AG10803 (cell line): ENCODE measurements around the gene MYO10.

Source experiments
- DNase-seq: peaks from one replicate; pipeline ENCODE4 v3.0.0; 2010; ENCODE audit warnings: low read depth
- H3K4me3 ChIP-seq: 2 replicates; pipeline ENCODE4 v1.5.1; 2011; ENCODE audit warnings: mild to moderate bottlenecking, low read length, control low read depth
- TF ChIP-seq, protein P1 (sequence below): conservative IDR thresholded peaks from 2 replicates; pipeline ENCODE4 v1.5.1; 2011; ENCODE audit warnings: mild to moderate bottlenecking, low read length, control low read depth, inconsistent platforms

Gene MYO10

DNA sequence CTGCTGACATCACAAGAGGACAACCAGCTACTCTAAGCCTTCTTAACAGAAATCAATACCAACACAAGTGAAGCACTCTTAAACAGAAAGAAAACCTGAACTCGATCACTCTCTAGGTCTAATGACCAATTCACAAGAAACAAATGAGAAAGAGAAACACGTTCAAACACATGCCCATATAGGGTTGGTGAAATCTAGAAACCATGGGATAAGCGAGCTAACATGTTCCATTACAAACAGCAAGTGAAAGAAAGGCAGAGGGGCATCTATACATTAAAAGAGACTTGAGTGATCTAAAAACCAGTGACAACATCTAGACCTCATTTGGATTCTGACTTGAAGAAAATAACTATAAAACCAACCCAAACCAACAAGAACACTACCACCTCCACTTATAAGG lies 244.4 kb downstream of the MYO10 start:
- TF ChIP-seq, protein P1, sequence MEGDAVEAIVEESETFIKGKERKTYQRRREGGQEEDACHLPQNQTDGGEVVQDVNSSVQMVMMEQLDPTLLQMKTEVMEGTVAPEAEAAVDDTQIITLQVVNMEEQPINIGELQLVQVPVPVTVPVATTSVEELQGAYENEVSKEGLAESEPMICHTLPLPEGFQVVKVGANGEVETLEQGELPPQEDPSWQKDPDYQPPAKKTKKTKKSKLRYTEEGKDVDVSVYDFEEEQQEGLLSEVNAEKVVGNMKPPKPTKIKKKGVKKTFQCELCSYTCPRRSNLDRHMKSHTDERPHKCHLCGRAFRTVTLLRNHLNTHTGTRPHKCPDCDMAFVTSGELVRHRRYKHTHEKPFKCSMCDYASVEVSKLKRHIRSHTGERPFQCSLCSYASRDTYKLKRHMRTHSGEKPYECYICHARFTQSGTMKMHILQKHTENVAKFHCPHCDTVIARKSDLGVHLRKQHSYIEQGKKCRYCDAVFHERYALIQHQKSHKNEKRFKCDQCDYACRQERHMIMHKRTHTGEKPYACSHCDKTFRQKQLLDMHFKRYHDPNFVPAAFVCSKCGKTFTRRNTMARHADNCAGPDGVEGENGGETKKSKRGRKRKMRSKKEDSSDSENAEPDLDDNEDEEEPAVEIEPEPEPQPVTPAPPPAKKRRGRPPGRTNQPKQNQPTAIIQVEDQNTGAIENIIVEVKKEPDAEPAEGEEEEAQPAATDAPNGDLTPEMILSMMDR = no peak
- no peak for DNase-seq
- no peak overlapping the region for H3K4me3 ChIP-seq

DNA sequence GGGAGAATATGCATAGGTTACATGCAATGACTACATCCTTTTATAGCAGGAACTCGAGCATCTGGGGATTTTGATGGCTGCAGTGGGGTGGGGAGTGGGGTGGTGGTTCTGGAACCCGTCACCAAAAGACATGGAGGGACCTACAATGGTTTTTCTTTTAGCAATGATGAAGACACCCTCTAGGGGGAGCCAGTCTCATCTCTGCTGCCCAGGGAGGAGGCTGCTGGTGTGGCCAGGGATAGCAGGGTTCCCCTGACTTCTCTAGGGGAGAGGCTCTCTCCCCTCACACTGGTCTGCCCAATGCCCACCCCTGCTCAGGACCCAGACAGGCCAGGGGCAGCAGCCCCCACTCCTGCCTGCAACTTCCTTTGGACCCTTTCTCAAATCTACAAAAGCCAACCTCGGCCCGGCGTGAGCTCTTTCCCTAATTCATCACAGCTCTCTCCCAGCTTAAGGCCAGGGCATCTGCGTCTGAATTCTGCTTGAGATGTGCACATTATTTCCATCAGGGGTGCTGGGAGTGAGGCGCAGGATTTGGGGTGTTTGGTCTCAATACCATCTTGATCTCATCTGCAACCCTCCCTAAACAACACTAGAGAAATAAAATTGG lies 245.7 kb downstream of the MYO10 start:
- H3K4me3 ChIP-seq = no peak overlapping the region

DNA sequence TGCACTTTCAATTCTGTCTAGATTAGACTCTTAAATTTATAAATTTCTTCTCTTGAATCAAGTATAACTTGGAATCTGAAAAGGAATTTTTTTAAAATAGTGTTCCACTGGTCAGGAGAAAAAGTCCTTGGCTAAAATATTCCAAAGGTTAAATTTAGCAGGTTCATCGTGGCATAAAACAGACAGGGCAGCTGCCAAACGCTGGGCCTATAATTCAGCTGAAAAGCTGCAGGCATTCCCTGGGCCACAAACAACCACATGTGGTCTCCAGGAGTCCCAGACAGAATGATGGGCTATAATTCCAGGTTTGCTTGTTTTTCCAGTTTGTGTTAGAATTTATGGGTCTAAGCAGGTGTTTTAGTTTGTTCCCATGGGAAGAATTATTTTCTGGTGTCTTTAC lies 248.2 kb downstream of the MYO10 start:
- TF ChIP-seq, protein P1 = no peak
- no peak for DNase-seq
- no peak overlapping the region for H3K4me3 ChIP-seq

More for the DNA sequence above, 245.7 kb downstream of the MYO10 start:
- peak; percentile 40 for DNase-seq
- TF ChIP-seq, protein P1 = peak; percentile 84

DNA sequence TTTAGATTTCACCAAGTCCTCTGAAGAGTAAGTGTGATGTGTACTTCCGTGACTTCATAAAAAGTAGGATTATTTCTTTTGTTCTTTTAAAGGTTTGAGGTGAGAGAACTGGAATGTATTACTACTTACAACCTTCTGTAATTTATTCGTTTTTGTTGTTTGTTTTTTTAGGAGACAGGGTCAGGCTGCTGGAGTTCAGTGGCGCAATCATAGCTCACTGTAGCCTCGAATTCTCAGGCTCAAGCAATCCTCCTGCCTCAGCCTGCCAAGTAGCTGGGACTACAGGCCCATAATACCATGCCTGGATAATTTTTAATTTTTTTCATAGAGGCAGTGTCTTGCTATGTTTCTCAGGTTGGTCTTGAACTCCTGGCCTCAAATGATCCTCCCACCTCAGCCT lies 251.0 kb downstream of the MYO10 start:
- DNase-seq = no peak
- TF ChIP-seq, protein P1 = no peak

GRCh38 chr5:16681876-16682275 lies 254.2 kb downstream of the MYO10 start:
- no peak for DNase-seq
- no peak overlapping the region for H3K4me3 ChIP-seq

More for the DNA sequence above, 251.0 kb downstream of the MYO10 start:
- H3K4me3 ChIP-seq = no peak overlapping the region

DNA sequence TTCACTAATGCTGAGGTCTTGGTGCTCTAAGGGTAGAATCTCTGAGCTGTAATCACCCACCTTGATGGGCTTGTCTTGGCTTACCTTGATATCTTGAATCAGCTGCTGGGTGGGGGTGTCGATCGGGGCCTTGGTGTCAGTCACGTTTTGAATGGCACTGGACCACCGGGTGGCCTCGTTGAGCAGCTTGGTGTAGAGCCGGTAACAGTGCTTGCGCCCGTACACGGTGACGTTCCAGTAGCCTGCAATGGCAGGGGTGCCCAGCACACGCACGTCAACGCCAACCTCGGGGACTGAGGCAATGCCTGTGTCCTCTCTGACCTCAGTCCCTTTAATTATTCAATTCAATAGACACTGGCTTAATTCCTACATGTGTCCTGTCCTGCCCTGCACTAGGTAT lies 256.2 kb downstream of the MYO10 start:
- H3K4me3 ChIP-seq = no peak overlapping the region
- DNase-seq = no peak
- TF ChIP-seq, protein P1 = 0 out of 2 replicates have a peak, but pooled peaks have one; percentile 11

More at GRCh38 chr5:16681876-16682275, 254.2 kb downstream of the MYO10 start:
- TF ChIP-seq, protein P1 = no peak

GRCh38 chr5:16679190-16679589 lies 256.9 kb downstream of the MYO10 start:
- no peak for DNase-seq
- TF ChIP-seq, protein P1 = no peak
- no peak overlapping the region for H3K4me3 ChIP-seq
